Neural progenitor cell (in vitro differentiated cells): ENCODE results near the gene GTF2F1. TPM values are rescaled to one million over a fixed set of nuclear protein-coding genes. Genes with fewer than 3 reads are reported as not detected.

Experiments
- DNase-seq: peaks from one replicate; pipeline ENCODE4 v3.0.0-alpha.2; 2016; ENCODE audit warnings: low spot score
- H2AFZ ChIP-seq: fragments of 200-600 bp; sonication (generic); replicated peaks from 2 replicates; pipeline ENCODE4 v1.6.1; 2016; ENCODE audit warnings: antibody characterized with exemption
- H3F3A ChIP-seq: fragments of 200-600 bp; sonication (generic); 2 replicates; pipeline ENCODE4 v1.6.1; 2016; ENCODE audit warnings: antibody characterized with exemption, low read depth
- H3K27ac ChIP-seq: fragments of 200-600 bp; sonication (generic); 2 replicates; pipeline ENCODE4 v1.5.1; 2016; ENCODE audit warnings: mild to moderate bottlenecking
- H3K27me3 ChIP-seq: fragments of 200-600 bp; sonication (generic); 2 replicates; pipeline ENCODE4 v1.6.1; 2016; ENCODE audit warnings: mild to moderate bottlenecking, moderate library complexity
- H3K36me3 ChIP-seq: fragments of 200-600 bp; sonication (generic); 2 replicates; pipeline ENCODE4 v1.5.1; 2016
- H3K4me1 ChIP-seq: fragments of 200-600 bp; sonication (generic); 2 replicates; pipeline ENCODE4 v1.6.1; 2016; ENCODE audit warnings: mixed run types
- H3K4me2 ChIP-seq: fragments of 200-600 bp; sonication (generic); 2 replicates; pipeline ENCODE4 v1.6.1; 2016
- H3K4me3 ChIP-seq: fragments of 200-600 bp; sonication (generic); 2 replicates; pipeline ENCODE4 v1.5.1; 2016
- H3K79me2 ChIP-seq: fragments of 200-600 bp; sonication (generic); 2 replicates; pipeline ENCODE4 v1.6.1; 2016; ENCODE audit warnings: low read depth
- H3K9ac ChIP-seq: fragments of 200-600 bp; sonication (generic); 2 replicates; pipeline ENCODE4 v1.6.1; 2016
- H3K9me3 ChIP-seq: fragments of 200-600 bp; sonication (generic); 2 replicates; pipeline ENCODE4 v1.5.1; 2016; ENCODE audit warnings: low read depth
- H4K20me1 ChIP-seq: fragments of 200-600 bp; sonication (generic); 2 replicates; pipeline ENCODE4 v1.6.1; 2016; ENCODE audit warnings: low read depth
- H3K27ac Mint-ChIP-seq: 3 replicates; pipeline ENCODE4 v1.8.0; 2021; ENCODE audit warnings: mixed read lengths
- H3K27me3 Mint-ChIP-seq: 2 replicates; pipeline ENCODE4 v1.8.0; 2022; ENCODE audit warnings: low read depth, mild to moderate bottlenecking, inconsistent platforms, moderate library complexity, mixed read lengths; ENCODE audit not compliant: insufficient read depth
- H3K36me3 Mint-ChIP-seq: 3 replicates; pipeline ENCODE4 v1.8.0; 2021; ENCODE audit warnings: mixed read lengths
- H3K4me1 Mint-ChIP-seq: 3 replicates; pipeline ENCODE4 v1.8.0; 2021; ENCODE audit warnings: mixed read lengths
- H3K4me3 Mint-ChIP-seq: 3 replicates; pipeline ENCODE4 v1.8.0; 2021; ENCODE audit warnings: mild to moderate bottlenecking, moderate library complexity, mixed read lengths
- H3K9me3 Mint-ChIP-seq: 3 replicates; pipeline ENCODE4 v1.8.0; 2020; ENCODE audit warnings: mixed read lengths
- EZH2 ChIP-seq: fragments of 200-600 bp; sonication (generic); IDR thresholded peaks from 2 replicates; pipeline ENCODE4 v1.6.1; 2017; ENCODE audit warnings: antibody characterized with exemption, mild to moderate bottlenecking, moderate library complexity
- EZH2phosphoT487 ChIP-seq: fragments of 200-600 bp; sonication (generic); IDR thresholded peaks from 2 replicates; pipeline ENCODE4 v1.6.1; 2017; ENCODE audit warnings: antibody characterized with exemption
- total RNA-seq: library from RNA; depleted of rRNA; stranded (reverse); fragments of >200 nt; gene quantifications from 2 replicates; pipeline ENCODE4 v1.2.3, GENCODE V29; 2015; ENCODE audit warnings: low replicate concordance
- TF ChIP-seq, protein P1 (sequence below): fragments of 200-600 bp; sonication (generic); IDR thresholded peaks from 2 replicates; pipeline ENCODE4 v1.5.1; 2017; ENCODE audit warnings: antibody characterized with exemption, mild to moderate bottlenecking

The GTF2F1 gene
- total RNA-seq, 1 donor from 2014 or later = 36.9 TPM

GRCh38 chr19:6439743-6440142, 46.8 kb upstream of the GTF2F1 start:
- Histone ChIP-seq H2AFZ (no peak overlapping the region), H3K27me3 (no peaks in the 10 kb centered on the region), H3K36me3 (no peaks in the 10 kb centered on the region), H3K79me2 (no peaks in the 10 kb centered on the region), H3K4me1 (no peaks in the 10 kb centered on the region), H3K27ac (no peak overlapping the region), H3K4me3 (no peak overlapping the region), H3K4me2 (no peak overlapping the region), H3K9ac (no peak overlapping the region), H3K9me3 (no peaks in the 10 kb centered on the region), H4K20me1 (no peaks in the 10 kb centered on the region), H3F3A (no peaks in the 10 kb centered on the region)
- TF ChIP-seq EZH2phosphoT487 (no peak), EZH2 (no peak)
- TF ChIP-seq, protein P1, sequence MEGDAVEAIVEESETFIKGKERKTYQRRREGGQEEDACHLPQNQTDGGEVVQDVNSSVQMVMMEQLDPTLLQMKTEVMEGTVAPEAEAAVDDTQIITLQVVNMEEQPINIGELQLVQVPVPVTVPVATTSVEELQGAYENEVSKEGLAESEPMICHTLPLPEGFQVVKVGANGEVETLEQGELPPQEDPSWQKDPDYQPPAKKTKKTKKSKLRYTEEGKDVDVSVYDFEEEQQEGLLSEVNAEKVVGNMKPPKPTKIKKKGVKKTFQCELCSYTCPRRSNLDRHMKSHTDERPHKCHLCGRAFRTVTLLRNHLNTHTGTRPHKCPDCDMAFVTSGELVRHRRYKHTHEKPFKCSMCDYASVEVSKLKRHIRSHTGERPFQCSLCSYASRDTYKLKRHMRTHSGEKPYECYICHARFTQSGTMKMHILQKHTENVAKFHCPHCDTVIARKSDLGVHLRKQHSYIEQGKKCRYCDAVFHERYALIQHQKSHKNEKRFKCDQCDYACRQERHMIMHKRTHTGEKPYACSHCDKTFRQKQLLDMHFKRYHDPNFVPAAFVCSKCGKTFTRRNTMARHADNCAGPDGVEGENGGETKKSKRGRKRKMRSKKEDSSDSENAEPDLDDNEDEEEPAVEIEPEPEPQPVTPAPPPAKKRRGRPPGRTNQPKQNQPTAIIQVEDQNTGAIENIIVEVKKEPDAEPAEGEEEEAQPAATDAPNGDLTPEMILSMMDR = no peak
- peaks cover 8% of the 10 kb centered on the region for H3K36me3 Mint-ChIP-seq
- peaks cover 7% of the 10 kb centered on the region for H3K27me3 Mint-ChIP-seq
- no peaks in the 10 kb centered on the region for H3K9me3 Mint-ChIP-seq
- no peak for DNase-seq
- no peaks in the 10 kb centered on the region for H3K4me1 Mint-ChIP-seq
- H3K4me3 Mint-ChIP-seq = no peak overlapping the region
- H3K27ac Mint-ChIP-seq = no peak overlapping the region

DNA sequence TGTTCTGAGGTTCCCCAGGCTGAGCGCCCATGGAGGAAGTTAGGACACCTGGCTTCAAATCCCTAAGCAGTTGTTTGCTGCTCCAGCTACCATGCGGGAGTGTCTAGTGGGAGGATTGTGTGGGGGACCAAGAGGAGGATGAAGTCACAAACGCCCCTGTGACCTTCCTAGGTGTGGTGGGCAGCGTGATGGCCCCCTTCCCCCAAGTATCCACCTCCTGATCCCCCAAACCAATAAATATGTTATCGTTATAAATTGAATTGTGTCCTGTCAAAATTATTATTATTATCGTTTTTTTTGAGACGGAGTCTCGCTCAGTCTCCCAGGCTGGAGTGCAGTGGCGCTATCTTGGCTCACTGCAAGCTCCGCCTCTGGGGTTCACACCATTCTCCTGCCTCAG, 40.7 kb upstream of the GTF2F1 start, which contains the start of gene SLC25A41:
Gene SLC25A41, minus strand, starts transcription at position 101 of the 400 bp plus-strand sequence. Its CDS starts 70 bp downstream, at position 31.
- Histone ChIP-seq H3K9ac (no peak within 1 kb of the TSS), H3K4me1 (no peaks in the 10 kb centered on the region), H3K79me2 (no peaks in the 10 kb centered on the region), H2AFZ (no peak within 1 kb of the TSS), H3F3A (no peaks in the 10 kb centered on the region), H3K4me3 (no peak within 1 kb of the TSS), H4K20me1 (no peaks in the 10 kb centered on the region), H3K9me3 (no peaks in the 10 kb centered on the region), H3K27me3 (peaks cover 13% of the 10 kb centered on the region), H3K4me2 (no peak within 1 kb of the TSS), H3K36me3 (no peaks in the 10 kb centered on the region), H3K27ac (no peak within 1 kb of the TSS)
- Mint-ChIP-seq H3K36me3 (no peaks in the 10 kb centered on the region), H3K9me3 (no peaks in the 10 kb centered on the region), H3K4me3 (no peak within 1 kb of the TSS), H3K27ac (no peak within 1 kb of the TSS), H3K27me3 (peaks cover 7% of the 10 kb centered on the region), H3K4me1 (no peaks in the 10 kb centered on the region)
- no peak for TF ChIP-seq EZH2
- TF ChIP-seq, protein P1 = no peak
- no peak for TF ChIP-seq EZH2phosphoT487
- no peak for DNase-seq

DNA sequence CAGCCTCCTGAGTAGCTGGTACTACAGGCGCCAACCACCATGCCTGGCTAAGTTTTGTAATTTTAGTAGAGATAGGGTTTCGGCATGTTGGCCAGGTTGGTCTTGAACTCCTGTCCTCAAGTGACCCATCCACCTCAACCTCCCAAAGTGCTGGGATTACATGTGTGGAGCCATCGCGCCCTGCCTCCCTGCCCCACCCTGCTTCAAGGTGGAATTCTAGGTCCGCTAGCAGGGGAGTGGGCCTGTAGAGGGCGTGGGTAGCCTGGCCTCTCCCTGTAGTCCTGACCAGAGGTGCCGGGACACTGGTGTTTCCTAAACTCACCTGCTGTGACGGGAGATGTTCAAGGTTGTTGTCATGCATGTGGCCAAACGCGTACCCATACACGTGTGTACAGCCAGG, 40.2 kb upstream of the GTF2F1 start:
- H3K27me3 ChIP-seq = peaks cover 13% of the 10 kb centered on the region
- H3K9me3 Mint-ChIP-seq = no peaks in the 10 kb centered on the region
- no peak overlapping the region for H3K9ac ChIP-seq
- H3K27me3 Mint-ChIP-seq = peaks cover 7% of the 10 kb centered on the region
- TF ChIP-seq, protein P1 = no peak
- TF ChIP-seq EZH2phosphoT487 (no peak), EZH2 (no peak)
- no peaks in the 10 kb centered on the region for H4K20me1 ChIP-seq
- no peaks in the 10 kb centered on the region for H3K9me3 ChIP-seq
- no peak overlapping the region for H3K27ac Mint-ChIP-seq
- no peak for DNase-seq
- no peaks in the 10 kb centered on the region for H3K4me1 Mint-ChIP-seq
- H2AFZ ChIP-seq = no peak overlapping the region
- no peak overlapping the region for H3K4me3 ChIP-seq
- no peaks in the 10 kb centered on the region for H3F3A ChIP-seq
- H3K4me3 Mint-ChIP-seq = no peak overlapping the region
- no peaks in the 10 kb centered on the region for H3K4me1 ChIP-seq
- no peaks in the 10 kb centered on the region for H3K36me3 Mint-ChIP-seq
- no peak overlapping the region for H3K27ac ChIP-seq
- no peak overlapping the region for H3K4me2 ChIP-seq
- no peaks in the 10 kb centered on the region for H3K79me2 ChIP-seq
- H3K36me3 ChIP-seq = no peaks in the 10 kb centered on the region
